ENCODE results near the gene FKBP3. TPM values are rescaled to one million over a fixed set of nuclear protein-coding genes. Genes with fewer than 3 reads are reported as not detected.

FKBP3 gene
- total RNA-seq, 1 donor from 2014 or later, result 33.0 TPM

DNA sequence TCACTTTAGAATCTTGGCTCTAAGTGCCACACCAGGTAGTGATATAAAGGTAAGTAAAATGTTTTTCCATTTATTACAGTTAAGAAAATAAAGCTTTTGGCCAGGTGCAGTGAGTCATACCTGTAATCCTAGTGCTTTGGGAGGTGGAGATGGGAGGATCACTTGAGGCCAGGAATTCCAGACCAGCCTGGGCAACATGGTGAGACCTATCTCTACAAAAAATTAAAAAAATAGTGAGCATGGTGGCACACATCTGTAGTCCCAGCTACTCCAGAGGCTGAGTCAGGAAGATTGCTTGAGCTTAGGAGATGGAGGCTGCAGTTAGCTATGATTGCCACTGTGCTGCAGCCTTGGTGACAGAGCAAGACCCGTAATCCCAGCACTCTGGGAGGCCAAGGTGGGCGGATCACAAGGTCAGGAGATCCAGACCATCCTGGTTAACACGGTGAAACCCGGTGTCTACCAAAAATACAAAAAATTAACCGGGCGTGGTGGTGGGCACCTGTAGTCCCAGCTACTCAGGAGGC lies 6.4 kb upstream of the FKBP3 start:
- intact Hi-C loops (cut with DNase I), result no loop called here
- no peak overlapping the region for H3K27ac ChIP-seq
- no peaks in the 10 kb centered on the region for H3K27me3 ChIP-seq
- H3K36me3 ChIP-seq, result no peaks in the 10 kb centered on the region
- H3K9me3 ChIP-seq, result no peaks in the 10 kb centered on the region
- ATAC-seq, result no peak
- DNase-seq, result no peak
- H3K4me1 ChIP-seq, result peaks cover 12% of the 10 kb centered on the region
- TF ChIP-seq, protein P1, sequence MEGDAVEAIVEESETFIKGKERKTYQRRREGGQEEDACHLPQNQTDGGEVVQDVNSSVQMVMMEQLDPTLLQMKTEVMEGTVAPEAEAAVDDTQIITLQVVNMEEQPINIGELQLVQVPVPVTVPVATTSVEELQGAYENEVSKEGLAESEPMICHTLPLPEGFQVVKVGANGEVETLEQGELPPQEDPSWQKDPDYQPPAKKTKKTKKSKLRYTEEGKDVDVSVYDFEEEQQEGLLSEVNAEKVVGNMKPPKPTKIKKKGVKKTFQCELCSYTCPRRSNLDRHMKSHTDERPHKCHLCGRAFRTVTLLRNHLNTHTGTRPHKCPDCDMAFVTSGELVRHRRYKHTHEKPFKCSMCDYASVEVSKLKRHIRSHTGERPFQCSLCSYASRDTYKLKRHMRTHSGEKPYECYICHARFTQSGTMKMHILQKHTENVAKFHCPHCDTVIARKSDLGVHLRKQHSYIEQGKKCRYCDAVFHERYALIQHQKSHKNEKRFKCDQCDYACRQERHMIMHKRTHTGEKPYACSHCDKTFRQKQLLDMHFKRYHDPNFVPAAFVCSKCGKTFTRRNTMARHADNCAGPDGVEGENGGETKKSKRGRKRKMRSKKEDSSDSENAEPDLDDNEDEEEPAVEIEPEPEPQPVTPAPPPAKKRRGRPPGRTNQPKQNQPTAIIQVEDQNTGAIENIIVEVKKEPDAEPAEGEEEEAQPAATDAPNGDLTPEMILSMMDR (IDR thresholded peaks at IDR 0.05), result no peak
- no peak overlapping the region for H3K4me3 ChIP-seq

DNA sequence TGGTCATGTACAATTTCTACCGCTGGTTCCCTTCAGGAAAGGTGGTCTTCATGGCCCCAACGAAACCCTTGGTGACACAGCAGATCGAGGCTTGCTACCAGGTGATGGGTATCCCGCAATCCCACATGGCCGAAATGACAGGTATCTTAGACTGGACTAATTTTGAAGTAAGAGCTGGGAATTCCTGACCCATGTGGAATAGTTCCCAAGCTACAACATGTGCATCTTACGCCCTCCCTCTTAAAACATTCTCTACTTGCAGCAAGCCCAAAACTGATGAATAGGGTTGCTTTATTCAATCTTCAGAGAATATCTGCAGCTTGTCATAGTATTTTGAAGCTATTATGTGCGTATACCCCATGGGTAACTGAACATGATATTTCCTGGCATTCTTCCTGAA lies 2.1 kb upstream of the FKBP3 start:
- no peak overlapping the region for H3K27ac ChIP-seq
- H3K36me3 ChIP-seq, result no peaks in the 10 kb centered on the region
- H3K27me3 ChIP-seq, result no peaks in the 10 kb centered on the region
- TF ChIP-seq, protein P1 (IDR thresholded peaks at IDR 0.05), result no peak
- ATAC-seq (no peak), DNase-seq (no peak)
- intact Hi-C loops (cut with DNase I), result no loop called here
- no peaks in the 10 kb centered on the region for H3K9me3 ChIP-seq
- H3K4me1 ChIP-seq, result peaks cover 20% of the 10 kb centered on the region
- H3K4me3 ChIP-seq, result peak overlapping the region; percentile 75

DNA sequence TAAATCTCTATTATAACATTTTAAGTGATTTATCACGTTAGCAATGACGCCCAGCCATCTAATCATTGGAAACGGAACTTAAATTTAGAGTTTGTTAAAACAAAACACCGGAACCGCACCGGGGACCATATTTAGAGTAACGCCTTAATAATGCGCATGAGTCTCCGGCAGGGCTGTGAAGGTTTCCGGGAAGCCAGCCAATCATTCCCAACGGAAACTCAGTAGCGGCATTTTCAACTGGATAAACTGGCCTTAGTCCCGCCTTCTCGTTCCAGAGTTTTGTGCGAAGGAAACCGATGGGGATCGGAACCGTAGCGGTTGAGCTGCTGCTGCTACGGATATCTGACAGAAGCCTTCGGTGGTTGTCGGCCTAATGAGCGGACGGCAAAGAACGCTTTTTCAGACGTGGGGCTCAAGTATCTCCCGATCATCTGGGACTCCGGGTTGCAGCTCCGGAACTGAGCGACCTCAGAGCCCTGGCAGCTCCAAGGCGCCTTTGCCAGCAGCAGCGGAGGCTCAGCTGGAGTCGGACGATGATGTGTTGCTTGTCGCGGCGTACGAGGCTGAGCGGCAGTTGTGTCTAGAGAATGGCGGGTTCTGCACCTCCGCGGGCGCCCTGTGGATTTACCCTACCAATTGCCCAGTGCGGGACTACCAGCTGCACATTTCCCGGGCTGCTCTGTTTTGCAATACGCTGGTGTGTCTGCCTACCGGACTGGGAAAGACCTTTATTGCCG lies 1.5 kb upstream of the FKBP3 start, which contains the start of gene FANCM:
TSS of gene FANCM (plus strand) at position 272 of the 737 bp plus-strand sequence. CDS start at position 374, 102 bp downstream.
- no peaks in the 10 kb centered on the region for H3K9me3 ChIP-seq
- peaks cover 20% of the 10 kb centered on the region for H3K4me1 ChIP-seq
- intact Hi-C loops (cut with DNase I), result no loop called here

DNA sequence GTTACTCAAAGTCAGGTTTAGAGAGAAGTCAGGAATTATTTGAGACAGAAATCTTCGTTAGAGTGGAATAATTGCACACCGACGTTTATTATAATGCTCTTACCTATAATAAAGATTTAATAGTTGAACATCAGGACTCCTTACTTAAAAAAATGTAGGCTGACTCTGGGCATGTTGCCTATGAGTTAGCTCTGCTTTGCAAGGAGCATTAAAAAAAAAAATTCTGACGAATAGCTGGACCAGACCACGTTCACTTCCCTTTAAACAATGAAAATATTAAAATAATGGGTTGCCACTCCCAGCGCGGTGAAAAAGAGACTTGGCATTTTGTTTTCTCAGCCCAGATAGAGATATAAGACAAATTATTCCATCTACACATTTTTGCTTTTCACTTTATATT lies 875 bp upstream of the FKBP3 start:
- H3K27ac ChIP-seq, result peak overlapping the region; percentile 88
- H3K27me3 ChIP-seq, result no peaks in the 10 kb centered on the region
- peak overlapping the region; percentile 75 for H3K4me3 ChIP-seq
- H3K36me3 ChIP-seq, result peaks cover 1% of the 10 kb centered on the region
- ATAC-seq (no peak), DNase-seq (no peak)
- H3K9me3 ChIP-seq, result no peaks in the 10 kb centered on the region
- peaks cover 20% of the 10 kb centered on the region for H3K4me1 ChIP-seq
- TF ChIP-seq, protein P1 (IDR thresholded peaks at IDR 0.05), result no peak
- intact Hi-C loops (cut with DNase I), result no loop called here

More for the DNA sequence above, 1.5 kb upstream of the FKBP3 start, which contains the start of gene FANCM:
- H3K27me3 ChIP-seq, result no peaks in the 10 kb centered on the region
- peak; percentile 83 for ATAC-seq
- peak within 1 kb of the TSS; percentile 88 for H3K27ac ChIP-seq
- H3K36me3 ChIP-seq, result no peaks in the 10 kb centered on the region
- TF ChIP-seq, protein P1 (IDR thresholded peaks at IDR 0.05), result no peak
- peak; percentile 83 for DNase-seq
- peak within 1 kb of the TSS; percentile 75 for H3K4me3 ChIP-seq

DNA sequence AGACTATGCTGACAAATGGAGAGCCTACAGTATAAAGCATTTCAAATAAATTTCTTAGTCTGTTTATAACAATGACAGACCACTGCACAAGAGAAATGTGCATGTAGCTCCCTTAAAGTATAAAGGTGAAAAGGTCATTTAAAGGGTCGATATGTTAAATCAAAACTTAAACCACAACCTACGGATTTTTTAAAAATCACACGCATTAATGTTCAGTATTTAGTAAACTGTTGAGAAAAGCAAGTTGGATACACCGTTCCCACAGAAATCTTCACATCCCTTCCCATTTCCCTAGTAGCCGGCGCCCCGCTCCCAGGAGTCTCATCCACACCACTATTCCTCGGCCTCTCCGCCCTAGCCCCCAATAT lies 614 bp downstream of the FKBP3 start:
- ATAC-seq (no peak), DNase-seq (no peak)
- Histone ChIP-seq H3K36me3 (peaks cover 14% of the 10 kb centered on the region), H3K27ac (peak overlapping the region; percentile 88), H3K4me1 (peaks cover 20% of the 10 kb centered on the region), H3K4me3 (peak overlapping the region; percentile 75), H3K9me3 (no peaks in the 10 kb centered on the region), H3K27me3 (no peaks in the 10 kb centered on the region)
- intact Hi-C loops (cut with DNase I), result no loop called here
- TF ChIP-seq, protein P1 (IDR thresholded peaks at IDR 0.05), result no peak

Measured in upper lobe of right lung (tissue), 1 donor.